DND-41 (cell line): ENCODE data around the gene TP63.

Source experiments
- ATAC-seq: fragments of 200-7000 bp; cut with Tn5 transposase; 3 replicates; pipeline ENCODE4 v1.9.1; 2021; ENCODE audit warnings: low read depth; ENCODE audit not compliant: insufficient read depth
- DNase-seq: peaks from one replicate; pipeline ENCODE4 v3.0.0-alpha.2; 2020
- H2AFZ ChIP-seq: 2 replicates; pipeline ENCODE4 v1.6.0; 2012; ENCODE audit warnings: low read depth, low read length
- H3K27ac ChIP-seq: 2 replicates; pipeline ENCODE4 v1.5.1; 2012; ENCODE audit warnings: low read length, inconsistent platforms
- H3K27me3 ChIP-seq: fragments of 200-600 bp; sonication (generic); 2 replicates; pipeline ENCODE4 v1.6.0; 2012; ENCODE audit warnings: low read length, mild to moderate bottlenecking, inconsistent platforms; ENCODE audit not compliant: insufficient read depth, poor library complexity
- H3K36me3 ChIP-seq: 2 replicates; pipeline ENCODE4 v1.5.1; 2012; ENCODE audit warnings: low read length, inconsistent platforms; ENCODE audit not compliant: insufficient read depth
- H3K4me1 ChIP-seq: 2 replicates; pipeline ENCODE4 v1.5.1; 2012; ENCODE audit warnings: mild to moderate bottlenecking, low read length; ENCODE audit not compliant: insufficient read depth
- H3K4me2 ChIP-seq: 2 replicates; pipeline ENCODE4 v1.6.0; 2012; ENCODE audit warnings: mild to moderate bottlenecking, moderate library complexity, low read length, inconsistent platforms; ENCODE audit not compliant: insufficient read depth
- H3K4me3 ChIP-seq, 2 experiments: fragments of 200-600 bp in 1 of 2; shearing (Covaris generic) in 1 of 2; 2 replicates each; pipeline ENCODE4 v1.5.1; 2012 to 2016; ENCODE audit warnings: inconsistent platforms in 2 of 2, low read length in 2 of 2, mild to moderate bottlenecking in 2 of 2, low read depth in 1 of 2, moderate library complexity in 1 of 2
- H3K79me2 ChIP-seq: 2 replicates; pipeline ENCODE4 v1.6.0; 2012; ENCODE audit warnings: low read length, inconsistent platforms; ENCODE audit not compliant: insufficient read depth
- H3K9ac ChIP-seq: 2 replicates; pipeline ENCODE4 v1.6.0; 2012; ENCODE audit warnings: low read depth, mild to moderate bottlenecking, inconsistent platforms, low read length, moderate library complexity
- H3K9me3 ChIP-seq: 2 replicates; pipeline ENCODE4 v1.5.1; 2012; ENCODE audit warnings: low read length, moderate library complexity, mild to moderate bottlenecking, inconsistent platforms; ENCODE audit not compliant: insufficient read depth, severe bottlenecking
- H4K20me1 ChIP-seq: 2 replicates; pipeline ENCODE4 v1.6.0; 2012; ENCODE audit warnings: low read length; ENCODE audit not compliant: insufficient read depth
- EZH2 ChIP-seq: IDR thresholded peaks from 3 replicates; pipeline ENCODE4 v1.6.1; 2012; ENCODE audit warnings: borderline replicate concordance, low read depth, mild to moderate bottlenecking, moderate library complexity, low read length, inconsistent platforms; ENCODE audit not compliant: severe bottlenecking
- TF ChIP-seq, protein P1 (sequence below): IDR thresholded peaks from 2 replicates; pipeline ENCODE4 v1.5.1; 2012; ENCODE audit warnings: borderline replicate concordance, low read length, moderate library complexity, mild to moderate bottlenecking; ENCODE audit not compliant: poor library complexity, severe bottlenecking; ENCODE audit errors: extremely low read depth

TP63 gene

DNA sequence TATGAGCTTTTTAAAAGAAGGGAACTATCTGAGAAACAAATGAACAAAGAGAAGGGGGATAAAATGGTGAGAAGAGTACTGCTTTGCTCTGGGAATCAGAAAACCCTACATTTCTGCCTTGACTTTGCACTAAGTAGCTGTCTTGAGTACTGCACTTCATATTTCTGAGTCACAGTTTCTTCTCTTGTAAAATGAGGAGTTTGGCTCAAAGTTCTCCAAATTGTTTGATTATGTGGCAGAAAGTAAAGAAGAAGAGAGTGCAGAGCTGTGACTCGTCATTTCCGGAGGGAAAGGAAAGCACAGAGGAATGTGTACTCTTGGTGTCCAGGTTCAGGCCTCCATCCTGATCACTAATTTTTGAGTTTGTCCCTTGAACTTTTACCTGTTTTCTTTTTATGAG, 54.7 kb downstream of the TP63 start:
- H2AFZ ChIP-seq: no peak overlapping the region
- TF ChIP-seq, protein P1, sequence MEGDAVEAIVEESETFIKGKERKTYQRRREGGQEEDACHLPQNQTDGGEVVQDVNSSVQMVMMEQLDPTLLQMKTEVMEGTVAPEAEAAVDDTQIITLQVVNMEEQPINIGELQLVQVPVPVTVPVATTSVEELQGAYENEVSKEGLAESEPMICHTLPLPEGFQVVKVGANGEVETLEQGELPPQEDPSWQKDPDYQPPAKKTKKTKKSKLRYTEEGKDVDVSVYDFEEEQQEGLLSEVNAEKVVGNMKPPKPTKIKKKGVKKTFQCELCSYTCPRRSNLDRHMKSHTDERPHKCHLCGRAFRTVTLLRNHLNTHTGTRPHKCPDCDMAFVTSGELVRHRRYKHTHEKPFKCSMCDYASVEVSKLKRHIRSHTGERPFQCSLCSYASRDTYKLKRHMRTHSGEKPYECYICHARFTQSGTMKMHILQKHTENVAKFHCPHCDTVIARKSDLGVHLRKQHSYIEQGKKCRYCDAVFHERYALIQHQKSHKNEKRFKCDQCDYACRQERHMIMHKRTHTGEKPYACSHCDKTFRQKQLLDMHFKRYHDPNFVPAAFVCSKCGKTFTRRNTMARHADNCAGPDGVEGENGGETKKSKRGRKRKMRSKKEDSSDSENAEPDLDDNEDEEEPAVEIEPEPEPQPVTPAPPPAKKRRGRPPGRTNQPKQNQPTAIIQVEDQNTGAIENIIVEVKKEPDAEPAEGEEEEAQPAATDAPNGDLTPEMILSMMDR: no peak
- no peak for TF ChIP-seq EZH2
- no peaks in the 10 kb centered on the region for H4K20me1 ChIP-seq
- H3K79me2 ChIP-seq: no peaks in the 10 kb centered on the region
- H3K9me3 ChIP-seq: no peaks in the 10 kb centered on the region
- no peak overlapping the region for H3K9ac ChIP-seq
- ATAC-seq (no peak), DNase-seq (no peak)
- H3K27ac ChIP-seq: no peak overlapping the region
- H3K4me1 ChIP-seq: no peaks in the 10 kb centered on the region
- no peaks in the 10 kb centered on the region for H3K36me3 ChIP-seq
- no peaks in the 10 kb centered on the region for H3K27me3 ChIP-seq
- H3K4me2 ChIP-seq: no peak overlapping the region
- no peak overlapping the region for H3K4me3 ChIP-seq

GRCh38 chr3:189687475-189687874, 56.3 kb downstream of the TP63 start:
- H3K4me3 ChIP-seq: no peak overlapping the region
- no peaks in the 10 kb centered on the region for H3K4me1 ChIP-seq
- H3K36me3 ChIP-seq: no peaks in the 10 kb centered on the region
- H3K9me3 ChIP-seq: no peaks in the 10 kb centered on the region
- H4K20me1 ChIP-seq: no peaks in the 10 kb centered on the region
- ATAC-seq: no peak
- H3K27ac ChIP-seq: no peak overlapping the region
- no peak overlapping the region for H3K4me2 ChIP-seq
- H3K27me3 ChIP-seq: no peaks in the 10 kb centered on the region
- TF ChIP-seq EZH2: no peak
- TF ChIP-seq, protein P1: no peak
- H3K9ac ChIP-seq: no peak overlapping the region
- no peak overlapping the region for H2AFZ ChIP-seq
- H3K79me2 ChIP-seq: no peaks in the 10 kb centered on the region
- DNase-seq: no peak

- no peaks in the 10 kb centered on the region for H3K79me2 ChIP-seq
- H3K9ac ChIP-seq: no peak overlapping the region
- H2AFZ ChIP-seq: no peak overlapping the region
- ATAC-seq (no peak), DNase-seq (no peak)
- H3K4me1 ChIP-seq: no peaks in the 10 kb centered on the region
- no peaks in the 10 kb centered on the region for H4K20me1 ChIP-seq
- no peak overlapping the region for H3K4me2 ChIP-seq
- H3K27ac ChIP-seq: no peak overlapping the region
- TF ChIP-seq, protein P1: no peak
- no peak for TF ChIP-seq EZH2
- no peaks in the 10 kb centered on the region for H3K36me3 ChIP-seq
- H3K9me3 ChIP-seq: no peaks in the 10 kb centered on the region
- no peak overlapping the region for H3K4me3 ChIP-seq
- H3K27me3 ChIP-seq: no peaks in the 10 kb centered on the region
Observed at GRCh38 chr3:189688262-189688661, 57.1 kb downstream of the TP63 start.

GRCh38 chr3:189689625-189690024, 58.4 kb downstream of the TP63 start:
- Histone ChIP-seq H3K9ac (no peak overlapping the region), H3K4me1 (no peaks in the 10 kb centered on the region), H3K27me3 (no peaks in the 10 kb centered on the region), H3K4me3 (no peak overlapping the region), H2AFZ (no peak overlapping the region), H3K79me2 (no peaks in the 10 kb centered on the region), H3K4me2 (no peak overlapping the region), H4K20me1 (no peaks in the 10 kb centered on the region), H3K9me3 (no peaks in the 10 kb centered on the region), H3K36me3 (no peaks in the 10 kb centered on the region), H3K27ac (no peak overlapping the region)
- no peak for TF ChIP-seq EZH2
- TF ChIP-seq, protein P1: no peak
- DNase-seq: no peak
- no peak for ATAC-seq
